SK-N-SH treated with all-trans-retinoic acid at 6 μM for 48 hours (cell line): ENCODE data around the gene NPHS1.
"Not testable (repeated sequence)": the region's sequence is repeated elsewhere in the genome, so short reads cannot be mapped to it uniquely, and the experiment has no call there.

ENCODE experiments used
- ATAC-seq: fragments of 200-7000 bp; cut with Tn5 transposase; 3 replicates; pipeline ENCODE4 v1.9.1; 2020; ENCODE audit warnings: mild to moderate bottlenecking, moderate library complexity
- ARNTL ChIP-seq: fragments of 450-650 bp; formaldehyde crosslinking; IDR thresholded peaks from 2 replicates; pipeline ENCODE4 v1.5.0; 2020; ENCODE audit warnings: low read depth, mild to moderate bottlenecking, moderate library complexity, borderline replicate concordance
- BACH2 ChIP-seq: fragments of 250-450 bp; sonication (Bioruptor Pico); IDR thresholded peaks from 2 replicates; pipeline ENCODE4 v1.9.0; 2021; ENCODE audit warnings: mild to moderate bottlenecking, borderline replicate concordance
- CSDC2 ChIP-seq: fragments of 250-450 bp; sonication (Bioruptor Pico); IDR thresholded peaks from 2 replicates; pipeline ENCODE4 v1.5.0; 2020; ENCODE audit warnings: mild to moderate bottlenecking, moderate library complexity
- GLIS3 ChIP-seq: fragments of 250-450 bp; sonication (Bioruptor Pico); IDR thresholded peaks from 2 replicates; pipeline ENCODE4 v1.5.0; 2020; ENCODE audit warnings: mild to moderate bottlenecking, moderate library complexity
- ISL1 ChIP-seq: fragments of 250-450 bp; sonication (Bioruptor Pico); IDR thresholded peaks from 2 replicates; pipeline ENCODE4 v2.1.2; 2022; ENCODE audit warnings: mild to moderate bottlenecking, moderate library complexity
- OSR1 ChIP-seq: fragments of 250-450 bp; sonication (Bioruptor Pico); IDR thresholded peaks from 2 replicates; pipeline ENCODE4 v1.8.0; 2022; ENCODE audit warnings: moderate library complexity, mild to moderate bottlenecking, inconsistent platforms
- PATZ1 ChIP-seq: fragments of 250-450 bp; sonication (Bioruptor Pico); IDR thresholded peaks from 2 replicates; pipeline ENCODE4 v1.8.0; 2020; ENCODE audit warnings: mild to moderate bottlenecking, moderate library complexity, borderline replicate concordance
- POU6F1 ChIP-seq: fragments of 250-450 bp; sonication (Bioruptor Pico); IDR thresholded peaks from 2 replicates; pipeline ENCODE4 v1.8.0; 2021; ENCODE audit warnings: low read depth, mild to moderate bottlenecking, moderate library complexity, borderline replicate concordance
- RARB ChIP-seq: fragments of 250-450 bp; sonication (Bioruptor Pico); IDR thresholded peaks from 2 replicates; pipeline ENCODE4 v1.8.0; 2021; ENCODE audit warnings: mild to moderate bottlenecking, moderate library complexity
- SNAI2 ChIP-seq: fragments of 250-450 bp; sonication (Bioruptor Pico); IDR thresholded peaks from 2 replicates; pipeline ENCODE4 v1.5.0; 2020; ENCODE audit warnings: mild to moderate bottlenecking, moderate library complexity
- TCF4 ChIP-seq: fragments of 250-450 bp; sonication (Bioruptor Pico); IDR thresholded peaks from 2 replicates; pipeline ENCODE4 v1.8.0; 2021; ENCODE audit warnings: mild to moderate bottlenecking, moderate library complexity, borderline replicate concordance
- ZC3H10 ChIP-seq: fragments of 250-450 bp; sonication (Bioruptor Pico); IDR thresholded peaks from 2 replicates; pipeline ENCODE4 v1.5.1; 2021; ENCODE audit warnings: mild to moderate bottlenecking, moderate library complexity
- ZFP3 ChIP-seq: fragments of 250-450 bp; sonication (Bioruptor Pico); IDR thresholded peaks from 2 replicates; pipeline ENCODE4 v1.5.0; 2020; ENCODE audit warnings: mild to moderate bottlenecking, moderate library complexity
- ZFP30 ChIP-seq: fragments of 450-650 bp; formaldehyde crosslinking; IDR thresholded peaks from 2 replicates; pipeline ENCODE4 v1.5.0; 2022; ENCODE audit warnings: mild to moderate bottlenecking, moderate library complexity
- ZNF70 ChIP-seq: fragments of 450-650 bp; formaldehyde crosslinking; IDR thresholded peaks from 2 replicates; pipeline ENCODE4 v1.5.0; 2020; ENCODE audit warnings: mild to moderate bottlenecking, moderate library complexity
- TF ChIP-seq, protein P1 (sequence below): fragments of 250-450 bp; sonication (Bioruptor Pico); IDR thresholded peaks from 2 replicates; pipeline ENCODE4 v1.5.0; 2020; ENCODE audit warnings: mild to moderate bottlenecking, moderate library complexity
- TF ChIP-seq, protein P2 (sequence below): fragments of 250-450 bp; sonication (Bioruptor Pico); IDR thresholded peaks from 2 replicates; pipeline ENCODE4 v1.5.1; 2021; ENCODE audit warnings: mild to moderate bottlenecking, moderate library complexity
- TF ChIP-seq, protein P3 (sequence below): fragments of 250-450 bp; sonication (Bioruptor Pico); IDR thresholded peaks from 2 replicates; pipeline ENCODE4 v1.5.1; 2020; ENCODE audit warnings: low read depth, mild to moderate bottlenecking, moderate library complexity

Gene NPHS1

DNA sequence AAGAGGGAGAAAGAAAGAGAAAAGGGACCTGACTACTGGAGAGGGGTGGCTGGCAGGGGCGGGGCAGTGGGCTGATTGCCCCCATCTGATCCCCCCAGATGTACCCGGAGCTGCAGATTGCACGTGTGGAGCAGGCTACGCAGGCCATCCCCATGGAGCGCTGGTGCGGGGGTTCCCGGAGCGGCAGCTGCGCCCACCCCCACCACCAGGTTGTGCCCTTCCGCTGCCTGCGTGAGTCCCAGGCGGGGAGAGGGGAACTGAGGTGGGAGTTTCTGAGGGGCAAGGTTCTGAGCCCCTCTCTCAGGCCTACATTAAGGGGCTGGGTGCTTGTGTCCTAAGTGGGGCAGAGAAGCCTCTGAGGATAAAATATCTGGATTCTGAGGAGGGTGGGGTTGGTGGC is 18.5 kb upstream of the NPHS1 start:
- TF ChIP-seq, protein P1, sequence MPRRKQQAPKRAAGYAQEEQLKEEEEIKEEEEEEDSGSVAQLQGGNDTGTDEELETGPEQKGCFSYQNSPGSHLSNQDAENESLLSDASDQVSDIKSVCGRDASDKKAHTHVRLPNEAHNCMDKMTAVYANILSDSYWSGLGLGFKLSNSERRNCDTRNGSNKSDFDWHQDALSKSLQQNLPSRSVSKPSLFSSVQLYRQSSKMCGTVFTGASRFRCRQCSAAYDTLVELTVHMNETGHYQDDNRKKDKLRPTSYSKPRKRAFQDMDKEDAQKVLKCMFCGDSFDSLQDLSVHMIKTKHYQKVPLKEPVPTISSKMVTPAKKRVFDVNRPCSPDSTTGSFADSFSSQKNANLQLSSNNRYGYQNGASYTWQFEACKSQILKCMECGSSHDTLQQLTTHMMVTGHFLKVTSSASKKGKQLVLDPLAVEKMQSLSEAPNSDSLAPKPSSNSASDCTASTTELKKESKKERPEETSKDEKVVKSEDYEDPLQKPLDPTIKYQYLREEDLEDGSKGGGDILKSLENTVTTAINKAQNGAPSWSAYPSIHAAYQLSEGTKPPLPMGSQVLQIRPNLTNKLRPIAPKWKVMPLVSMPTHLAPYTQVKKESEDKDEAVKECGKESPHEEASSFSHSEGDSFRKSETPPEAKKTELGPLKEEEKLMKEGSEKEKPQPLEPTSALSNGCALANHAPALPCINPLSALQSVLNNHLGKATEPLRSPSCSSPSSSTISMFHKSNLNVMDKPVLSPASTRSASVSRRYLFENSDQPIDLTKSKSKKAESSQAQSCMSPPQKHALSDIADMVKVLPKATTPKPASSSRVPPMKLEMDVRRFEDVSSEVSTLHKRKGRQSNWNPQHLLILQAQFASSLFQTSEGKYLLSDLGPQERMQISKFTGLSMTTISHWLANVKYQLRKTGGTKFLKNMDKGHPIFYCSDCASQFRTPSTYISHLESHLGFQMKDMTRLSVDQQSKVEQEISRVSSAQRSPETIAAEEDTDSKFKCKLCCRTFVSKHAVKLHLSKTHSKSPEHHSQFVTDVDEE, result no peak
- TF ChIP-seq POU6F1 (no peak), ZFP3 (CRISPR knock-in tag) (no peak), ARNTL (CRISPR knock-in tag) (no peak), BACH2 (no peak), RARB (no peak), CSDC2 (CRISPR knock-in tag) (no peak), ISL1 (CRISPR knock-in tag) (no peak), ZC3H10 (CRISPR knock-in tag) (no peak), OSR1 (CRISPR knock-in tag) (no peak), SNAI2 (no peak), ZFP30 (CRISPR knock-in tag) (no peak), PATZ1 (CRISPR knock-in tag) (no peak)
- TF ChIP-seq, protein P2, sequence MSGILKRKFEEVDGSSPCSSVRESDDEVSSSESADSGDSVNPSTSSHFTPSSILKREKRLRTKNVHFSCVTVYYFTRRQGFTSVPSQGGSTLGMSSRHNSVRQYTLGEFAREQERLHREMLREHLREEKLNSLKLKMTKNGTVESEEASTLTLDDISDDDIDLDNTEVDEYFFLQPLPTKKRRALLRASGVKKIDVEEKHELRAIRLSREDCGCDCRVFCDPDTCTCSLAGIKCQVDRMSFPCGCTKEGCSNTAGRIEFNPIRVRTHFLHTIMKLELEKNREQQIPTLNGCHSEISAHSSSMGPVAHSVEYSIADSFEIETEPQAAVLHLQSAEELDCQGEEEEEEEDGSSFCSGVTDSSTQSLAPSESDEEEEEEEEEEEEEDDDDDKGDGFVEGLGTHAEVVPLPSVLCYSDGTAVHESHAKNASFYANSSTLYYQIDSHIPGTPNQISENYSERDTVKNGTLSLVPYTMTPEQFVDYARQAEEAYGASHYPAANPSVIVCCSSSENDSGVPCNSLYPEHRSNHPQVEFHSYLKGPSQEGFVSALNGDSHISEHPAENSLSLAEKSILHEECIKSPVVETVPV (CRISPR knock-in tag), result no peak
- ATAC-seq, result no peak

- ATAC-seq, result not testable (repeated sequence)
Observed at GRCh38 chr19:35870124-35870736, 17.9 kb upstream of the NPHS1 start.

GRCh38 chr19:35869327-35870123 is 17.2 kb upstream of the NPHS1 start:
- TF ChIP-seq ZC3H10 (CRISPR knock-in tag) (no peak), ZNF70 (CRISPR knock-in tag) (peak; percentile 85)
- ATAC-seq, result peak; percentile 91

GRCh38 chr19:35868823-35869326 is 16.6 kb upstream of the NPHS1 start:
- ATAC-seq, result peak; percentile 45
- no peak for TF ChIP-seq TCF4 (CRISPR knock-in tag)
- TF ChIP-seq ZC3H10 (CRISPR knock-in tag), result no peak
- no peak for TF ChIP-seq ZFP30 (CRISPR knock-in tag)
- TF ChIP-seq, protein P1, result no peak
- no peak for TF ChIP-seq ZNF70 (CRISPR knock-in tag)
- no peak for TF ChIP-seq GLIS3 (CRISPR knock-in tag)
- TF ChIP-seq, protein P2 (CRISPR knock-in tag), result no peak
- no peak for TF ChIP-seq BACH2
- TF ChIP-seq POU6F1, result no peak
- TF ChIP-seq, protein P3, sequence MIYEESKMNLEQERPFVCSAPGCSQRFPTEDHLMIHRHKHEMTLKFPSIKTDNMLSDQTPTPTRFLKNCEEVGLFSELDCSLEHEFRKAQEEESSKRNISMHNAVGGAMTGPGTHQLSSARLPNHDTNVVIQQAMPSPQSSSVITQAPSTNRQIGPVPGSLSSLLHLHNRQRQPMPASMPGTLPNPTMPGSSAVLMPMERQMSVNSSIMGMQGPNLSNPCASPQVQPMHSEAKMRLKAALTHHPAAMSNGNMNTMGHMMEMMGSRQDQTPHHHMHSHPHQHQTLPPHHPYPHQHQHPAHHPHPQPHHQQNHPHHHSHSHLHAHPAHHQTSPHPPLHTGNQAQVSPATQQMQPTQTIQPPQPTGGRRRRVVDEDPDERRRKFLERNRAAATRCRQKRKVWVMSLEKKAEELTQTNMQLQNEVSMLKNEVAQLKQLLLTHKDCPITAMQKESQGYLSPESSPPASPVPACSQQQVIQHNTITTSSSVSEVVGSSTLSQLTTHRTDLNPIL, result no peak
